NCI-H2196 (cell line): ENCODE measurements around the gene GTSF1L.

ENCODE experiments used
- DNase-seq: peaks from one replicate; lab custom pipeline; 2025; ENCODE audit not compliant: unreplicated experiment; lab: John Stamatoyannopoulos, UW

GTSF1L gene

GRCh38 chr20:43746344-43747137 lies 19.7 kb upstream of the GTSF1L start:
- no peak for DNase-seq

GRCh38 chr20:43744966-43745730 lies 18.3 kb upstream of the GTSF1L start:
- DNase-seq, result no peak

- no peak for DNase-seq
These were observed 17.4 kb upstream of the GTSF1L start for GRCh38 chr20:43744151-43744611.

GRCh38 chr20:43740642-43741041 lies 13.8 kb upstream of the GTSF1L start:
- DNase-seq, result no peak

- no peak for DNase-seq
These were observed 12.4 kb upstream of the GTSF1L start for GRCh38 chr20:43739148-43739749.

- DNase-seq, result no peak
These were observed 11.1 kb upstream of the GTSF1L start for GRCh38 chr20:43737925-43738324.

- DNase-seq, result no peak
These were observed 9.9 kb upstream of the GTSF1L start for GRCh38 chr20:43736588-43737158.

GRCh38 chr20:43731927-43732326 lies 5.1 kb upstream of the GTSF1L start:
- no peak for DNase-seq

GRCh38 chr20:43731469-43731868 lies 4.7 kb upstream of the GTSF1L start:
- no peak for DNase-seq

- DNase-seq, result no peak
These were observed 2.0 kb upstream of the GTSF1L start for GRCh38 chr20:43728686-43729255.

GRCh38 chr20:43727980-43728590 lies 1.3 kb upstream of the GTSF1L start:
- DNase-seq, result no peak

GRCh38 chr20:43726333-43726732 lies 469 bp downstream of the GTSF1L start:
- DNase-seq, result no peak

GRCh38 chr20:43725666-43726065 lies 1.1 kb downstream of the GTSF1L start:
- DNase-seq, result no peak

GRCh38 chr20:43724383-43724782 lies 2.4 kb downstream of the GTSF1L start:
- no peak for DNase-seq

- no peak for DNase-seq
These were observed 3.1 kb downstream of the GTSF1L start for GRCh38 chr20:43723735-43724134.

- DNase-seq, result no peak
These were observed 3.6 kb downstream of the GTSF1L start for GRCh38 chr20:43723186-43723585.

GRCh38 chr20:43722153-43722505 lies 4.7 kb downstream of the GTSF1L start:
- DNase-seq, result no peak

GRCh38 chr20:43721429-43722152 lies 5.2 kb downstream of the GTSF1L start:
- no peak for DNase-seq

GRCh38 chr20:43721097-43721428 lies 5.7 kb downstream of the GTSF1L start:
- no peak for DNase-seq

- no peak for DNase-seq
These were observed 6.8 kb downstream of the GTSF1L start for GRCh38 chr20:43720007-43720406.
